ENCODE measurements around the gene RYR2. TPM values are rescaled to one million over a fixed set of nuclear protein-coding genes. Genes with fewer than 3 reads are reported as not detected.

RYR2 gene
- total RNA-seq, 1 experiment from 2014 or later = 0.03 TPM

DNA sequence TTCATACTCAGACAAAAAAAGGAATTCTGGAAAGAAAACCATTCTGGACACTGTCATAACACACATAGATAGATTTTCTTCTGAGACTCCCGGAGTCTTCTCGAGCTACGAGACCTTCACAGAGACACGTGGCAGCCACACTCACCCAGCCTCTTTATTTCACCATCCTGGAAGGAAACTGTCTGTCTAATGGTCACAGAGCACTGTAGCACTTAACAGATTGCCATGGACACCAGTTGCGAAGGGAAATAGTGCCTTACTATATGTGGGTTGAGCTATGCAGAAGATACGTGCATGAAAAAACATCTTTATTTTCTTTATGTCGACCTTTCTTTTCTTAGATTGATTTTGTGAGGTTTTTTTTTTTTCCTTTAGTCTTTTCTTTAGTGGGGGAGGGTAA, 790.9 kb downstream of the RYR2 start:
- in situ Hi-C loops (cut with HindIII; ENCODE audit: low pct_unique_long_range_greater_than_20kb, low sequenced_read_pairs) = no loop called here
- CTCF ChIA-PET = no interaction called here
- ATAC-seq (no peak), DNase-seq (ENCODE audit: low read depth, low spot score) (no peak)
- TF ChIP-seq TCF7L2 (IDR thresholded peaks at IDR 0.05; ENCODE audit: low read depth, low read length) = no peak
- TF ChIP-seq, protein P1, sequence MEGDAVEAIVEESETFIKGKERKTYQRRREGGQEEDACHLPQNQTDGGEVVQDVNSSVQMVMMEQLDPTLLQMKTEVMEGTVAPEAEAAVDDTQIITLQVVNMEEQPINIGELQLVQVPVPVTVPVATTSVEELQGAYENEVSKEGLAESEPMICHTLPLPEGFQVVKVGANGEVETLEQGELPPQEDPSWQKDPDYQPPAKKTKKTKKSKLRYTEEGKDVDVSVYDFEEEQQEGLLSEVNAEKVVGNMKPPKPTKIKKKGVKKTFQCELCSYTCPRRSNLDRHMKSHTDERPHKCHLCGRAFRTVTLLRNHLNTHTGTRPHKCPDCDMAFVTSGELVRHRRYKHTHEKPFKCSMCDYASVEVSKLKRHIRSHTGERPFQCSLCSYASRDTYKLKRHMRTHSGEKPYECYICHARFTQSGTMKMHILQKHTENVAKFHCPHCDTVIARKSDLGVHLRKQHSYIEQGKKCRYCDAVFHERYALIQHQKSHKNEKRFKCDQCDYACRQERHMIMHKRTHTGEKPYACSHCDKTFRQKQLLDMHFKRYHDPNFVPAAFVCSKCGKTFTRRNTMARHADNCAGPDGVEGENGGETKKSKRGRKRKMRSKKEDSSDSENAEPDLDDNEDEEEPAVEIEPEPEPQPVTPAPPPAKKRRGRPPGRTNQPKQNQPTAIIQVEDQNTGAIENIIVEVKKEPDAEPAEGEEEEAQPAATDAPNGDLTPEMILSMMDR (IDR thresholded peaks at IDR 0.05) = no peak
- no peak for TF ChIP-seq POLR2AphosphoS5 (IDR thresholded peaks at IDR 0.05; ENCODE audit: low read depth, low read length)
- no peak for TF ChIP-seq SIN3A (IDR thresholded peaks at IDR 0.05; ENCODE audit: borderline replicate concordance, insufficient read depth, low read depth, low read length)
- no peak for TF ChIP-seq REST (IDR thresholded peaks at IDR 0.05; ENCODE audit: insufficient read depth in 1 of 2, low read depth in 2 of 2, low read length in 1 of 2)
- no peaks in the 10 kb centered on the region for H3K36me3 ChIP-seq (ENCODE audit: control insufficient read depth, insufficient read depth, low read length)
- H3K27me3 ChIP-seq (ENCODE audit: control insufficient read depth, insufficient read depth, low read length) = no peaks in the 10 kb centered on the region
- POLR2A ChIA-PET = no interaction called here
- BruUV-seq (replicated peaks) = no TSS peak
- H3K9me3 ChIP-seq (ENCODE audit: control insufficient read depth, insufficient read depth, low read depth, low read length) = no peaks in the 10 kb centered on the region
- H3K4me1 ChIP-seq (ENCODE audit: control insufficient read depth, insufficient read depth, low read length) = no peaks in the 10 kb centered on the region
- no peak overlapping the region for H3K4me3 ChIP-seq (ENCODE audit: low read depth in 2 of 2, low read length in 2 of 2)
- intact Hi-C loops (cut with micrococcal nuclease; ENCODE audit: unreplicated experiment) = no loop called here
- H3K27ac ChIP-seq (ENCODE audit: low read length) = no peak overlapping the region

DNA sequence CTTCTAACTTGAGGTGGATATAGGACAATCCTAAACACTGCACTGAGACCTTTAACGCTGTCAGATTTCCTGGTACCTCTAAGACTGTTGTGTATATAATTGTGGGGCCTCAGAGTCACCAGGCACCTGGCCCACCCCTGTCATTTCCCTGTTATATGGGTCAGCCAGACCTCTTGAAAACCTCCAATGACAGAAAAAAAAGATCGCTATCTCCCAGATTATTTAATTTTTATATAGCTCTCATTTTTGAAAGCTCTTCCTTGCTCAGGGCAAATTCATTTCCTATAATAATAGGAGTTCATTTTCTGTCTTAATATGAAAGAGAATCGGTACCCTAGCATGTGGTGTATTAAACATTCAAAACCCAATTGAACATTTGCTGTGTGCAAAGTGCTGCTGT, 792.1 kb downstream of the RYR2 start:
- CTCF ChIA-PET = no interaction called here

More for the DNA sequence above, 792.1 kb downstream of the RYR2 start:
- no TSS peak for BruUV-seq (replicated peaks)
- Histone ChIP-seq H3K9me3 (ENCODE audit: control insufficient read depth, insufficient read depth, low read depth, low read length) (no peaks in the 10 kb centered on the region), H3K36me3 (ENCODE audit: control insufficient read depth, insufficient read depth, low read length) (no peaks in the 10 kb centered on the region), H3K27ac (ENCODE audit: low read length) (no peak overlapping the region), H3K4me1 (ENCODE audit: control insufficient read depth, insufficient read depth, low read length) (no peaks in the 10 kb centered on the region), H3K4me3 (ENCODE audit: low read depth in 2 of 2, low read length in 2 of 2) (no peak overlapping the region), H3K27me3 (ENCODE audit: control insufficient read depth, insufficient read depth, low read length) (no peaks in the 10 kb centered on the region)
- DNase-seq (ENCODE audit: low read depth, low spot score) = no peak
- in situ Hi-C loops (cut with HindIII; ENCODE audit: low pct_unique_long_range_greater_than_20kb, low sequenced_read_pairs) = no loop called here
- intact Hi-C loops (cut with micrococcal nuclease; ENCODE audit: unreplicated experiment) = no loop called here
- TF ChIP-seq TCF7L2 (IDR thresholded peaks at IDR 0.05; ENCODE audit: low read depth, low read length) (no peak), POLR2AphosphoS5 (IDR thresholded peaks at IDR 0.05; ENCODE audit: low read depth, low read length) (no peak), REST (IDR thresholded peaks at IDR 0.05; ENCODE audit: insufficient read depth in 1 of 2, low read depth in 2 of 2, low read length in 1 of 2) (no peak), SIN3A (IDR thresholded peaks at IDR 0.05; ENCODE audit: borderline replicate concordance, insufficient read depth, low read depth, low read length) (no peak)
- TF ChIP-seq, protein P1 (IDR thresholded peaks at IDR 0.05) = no peak
- ATAC-seq = no peak
- POLR2A ChIA-PET = no interaction called here

All from Panc1 (cell line).